ENCODE results near the gene ST3GAL3.

ST3GAL3 gene

GRCh38 chr1:43691871-43692815, 15.2 kb upstream of the ST3GAL3 start:
- Histone ChIP-seq H2BK120ac (ENCODE audit: low read depth, low read length) (no peak overlapping the region), H3K79me1 (ENCODE audit: low read length) (no peaks in the 10 kb centered on the region)
- no CpG with 5 or more reads among the region's 10 CpGs for WGBS (ENCODE audit: extremely low coverage, insufficient coverage, low lambda C conversion rate)

GRCh38 chr1:43693371-43693770, 14.0 kb upstream of the ST3GAL3 start:
- no peak overlapping the region for H2BK120ac ChIP-seq (ENCODE audit: low read depth, low read length)
- no peak overlapping the region for H4K8ac ChIP-seq (ENCODE audit: low read depth, low read length)
- DNase-seq: no peak
- H3K27me3 ChIP-seq (ENCODE audit: insufficient read depth, low read length, poor library complexity): no peaks in the 10 kb centered on the region
- no peak overlapping the region for H3K4me3 ChIP-seq (ENCODE audit: low read length)
- no peak overlapping the region for H3K23ac ChIP-seq (ENCODE audit: low read length)
- H3K4me1 ChIP-seq (ENCODE audit: control insufficient read depth, low read depth, low read length): no peaks in the 10 kb centered on the region
- no peak overlapping the region for H2BK15ac ChIP-seq (replicated peaks; ENCODE audit: low read depth)
- WGBS (ENCODE audit: extremely low coverage, insufficient coverage, low lambda C conversion rate): no CpG with 5 or more reads among the region's 6 CpGs
- H3K18ac ChIP-seq (ENCODE audit: low read length): no peak overlapping the region
- no peak overlapping the region for H3K27ac ChIP-seq (ENCODE audit: low read depth, low read length)
- H3K79me1 ChIP-seq (ENCODE audit: low read length): no peaks in the 10 kb centered on the region
- peaks cover 40% of the 10 kb centered on the region for H3K36me3 ChIP-seq (ENCODE audit: control insufficient read depth, insufficient read depth, low read length)
- H3K4me2 ChIP-seq (ENCODE audit: low read length): no peak overlapping the region
- H2BK5ac ChIP-seq (ENCODE audit: low read length): no peak overlapping the region
- no peak overlapping the region for H3K4ac ChIP-seq (ENCODE audit: low read depth, low read length)
- H2AK5ac ChIP-seq (ENCODE audit: low read length): no peak overlapping the region
- no peak overlapping the region for H3K56ac ChIP-seq (ENCODE audit: low read length)
- H3K9ac ChIP-seq (ENCODE audit: low read length): no peak overlapping the region
- H3K79me2 ChIP-seq (ENCODE audit: control insufficient read depth, insufficient read depth, low read length): no peaks in the 10 kb centered on the region
- no peak overlapping the region for H4K5ac ChIP-seq (ENCODE audit: low read length)

More at GRCh38 chr1:43691871-43692815, 15.2 kb upstream of the ST3GAL3 start:
- no peaks in the 10 kb centered on the region for H3K27me3 ChIP-seq (ENCODE audit: insufficient read depth, low read length, poor library complexity)
- H4K8ac ChIP-seq (ENCODE audit: low read depth, low read length): no peak overlapping the region
- no peaks in the 10 kb centered on the region for H3K79me2 ChIP-seq (ENCODE audit: control insufficient read depth, insufficient read depth, low read length)
- H3K56ac ChIP-seq (ENCODE audit: low read length): no peak overlapping the region
- DNase-seq: no peak
- H3K4ac ChIP-seq (ENCODE audit: low read depth, low read length): no peak overlapping the region
- no peaks in the 10 kb centered on the region for H3K4me1 ChIP-seq (ENCODE audit: control insufficient read depth, low read depth, low read length)
- no peak overlapping the region for H4K5ac ChIP-seq (ENCODE audit: low read length)
- H3K36me3 ChIP-seq (ENCODE audit: control insufficient read depth, insufficient read depth, low read length): peaks cover 43% of the 10 kb centered on the region
- no peak overlapping the region for H3K4me2 ChIP-seq (ENCODE audit: low read length)
- H2BK15ac ChIP-seq (replicated peaks; ENCODE audit: low read depth): no peak overlapping the region
- no peak overlapping the region for H3K23ac ChIP-seq (ENCODE audit: low read length)
- H2AK5ac ChIP-seq (ENCODE audit: low read length): no peak overlapping the region
- H3K27ac ChIP-seq (ENCODE audit: low read depth, low read length): no peak overlapping the region
- no peak overlapping the region for H3K4me3 ChIP-seq (ENCODE audit: low read length)
- no peak overlapping the region for H2BK5ac ChIP-seq (ENCODE audit: low read length)
- no peak overlapping the region for H3K18ac ChIP-seq (ENCODE audit: low read length)
- no peak overlapping the region for H3K9ac ChIP-seq (ENCODE audit: low read length)

GRCh38 chr1:43699281-43699680, 8.1 kb upstream of the ST3GAL3 start:
- Histone ChIP-seq H2BK5ac (ENCODE audit: low read length) (no peak overlapping the region), H3K4ac (ENCODE audit: low read depth, low read length) (no peak overlapping the region), H3K4me1 (ENCODE audit: control insufficient read depth, low read depth, low read length) (no peaks in the 10 kb centered on the region), H3K18ac (ENCODE audit: low read length) (no peak overlapping the region), H3K36me3 (ENCODE audit: control insufficient read depth, insufficient read depth, low read length) (peaks cover 15% of the 10 kb centered on the region), H3K27ac (ENCODE audit: low read depth, low read length) (no peak overlapping the region), H4K5ac (ENCODE audit: low read length) (no peak overlapping the region), H3K56ac (ENCODE audit: low read length) (no peak overlapping the region), H3K4me3 (ENCODE audit: low read length) (no peak overlapping the region), H3K79me1 (ENCODE audit: low read length) (no peaks in the 10 kb centered on the region), H2BK15ac (replicated peaks; ENCODE audit: low read depth) (no peak overlapping the region), H3K9ac (ENCODE audit: low read length) (no peak overlapping the region), H4K8ac (ENCODE audit: low read depth, low read length) (no peak overlapping the region), H3K27me3 (ENCODE audit: insufficient read depth, low read length, poor library complexity) (no peaks in the 10 kb centered on the region), H3K23ac (ENCODE audit: low read length) (no peak overlapping the region), H2AK5ac (ENCODE audit: low read length) (no peak overlapping the region), H3K79me2 (ENCODE audit: control insufficient read depth, insufficient read depth, low read length) (no peaks in the 10 kb centered on the region), H3K4me2 (ENCODE audit: low read length) (no peak overlapping the region), H2BK120ac (ENCODE audit: low read depth, low read length) (no peak overlapping the region)
- no peak for DNase-seq
- WGBS (ENCODE audit: extremely low coverage, insufficient coverage, low lambda C conversion rate): no CpG with 5 or more reads among the region's 5 CpGs

- H3K4me1 ChIP-seq (ENCODE audit: control insufficient read depth, low read depth, low read length): no peaks in the 10 kb centered on the region
- no peak overlapping the region for H3K9ac ChIP-seq (ENCODE audit: low read length)
- no peak overlapping the region for H3K4me3 ChIP-seq (ENCODE audit: low read length)
- H3K4ac ChIP-seq (ENCODE audit: low read depth, low read length): no peak overlapping the region
- H3K56ac ChIP-seq (ENCODE audit: low read length): no peak overlapping the region
- peaks cover 7% of the 10 kb centered on the region for H3K36me3 ChIP-seq (ENCODE audit: control insufficient read depth, insufficient read depth, low read length)
- no peak overlapping the region for H2AK5ac ChIP-seq (ENCODE audit: low read length)
- no peak overlapping the region for H3K23ac ChIP-seq (ENCODE audit: low read length)
- H3K4me2 ChIP-seq (ENCODE audit: low read length): no peak overlapping the region
- H3K27ac ChIP-seq (ENCODE audit: low read depth, low read length): no peak overlapping the region
- H4K5ac ChIP-seq (ENCODE audit: low read length): no peak overlapping the region
- H3K18ac ChIP-seq (ENCODE audit: low read length): no peak overlapping the region
- no peaks in the 10 kb centered on the region for H3K79me2 ChIP-seq (ENCODE audit: control insufficient read depth, insufficient read depth, low read length)
- H2BK15ac ChIP-seq (replicated peaks; ENCODE audit: low read depth): no peak overlapping the region
- no peak overlapping the region for H4K8ac ChIP-seq (ENCODE audit: low read depth, low read length)
- no peak overlapping the region for H2BK120ac ChIP-seq (ENCODE audit: low read depth, low read length)
- no peaks in the 10 kb centered on the region for H3K79me1 ChIP-seq (ENCODE audit: low read length)
- no peak for DNase-seq
- H3K27me3 ChIP-seq (ENCODE audit: insufficient read depth, low read length, poor library complexity): no peaks in the 10 kb centered on the region
- H2BK5ac ChIP-seq (ENCODE audit: low read length): no peak overlapping the region
These were observed 3.5 kb upstream of the ST3GAL3 start for GRCh38 chr1:43703836-43704235.

- Histone ChIP-seq H4K5ac (ENCODE audit: low read length) (no peak overlapping the region), H3K23ac (ENCODE audit: low read length) (no peak overlapping the region), H3K4me1 (ENCODE audit: control insufficient read depth, low read depth, low read length) (no peaks in the 10 kb centered on the region), H2AK5ac (ENCODE audit: low read length) (no peak overlapping the region), H3K56ac (ENCODE audit: low read length) (no peak overlapping the region), H3K27me3 (ENCODE audit: insufficient read depth, low read length, poor library complexity) (no peaks in the 10 kb centered on the region), H3K79me2 (ENCODE audit: control insufficient read depth, insufficient read depth, low read length) (no peaks in the 10 kb centered on the region), H3K79me1 (ENCODE audit: low read length) (no peaks in the 10 kb centered on the region), H2BK15ac (replicated peaks; ENCODE audit: low read depth) (no peak overlapping the region), H3K36me3 (ENCODE audit: control insufficient read depth, insufficient read depth, low read length) (peaks cover 7% of the 10 kb centered on the region), H3K18ac (ENCODE audit: low read length) (no peak overlapping the region), H3K4ac (ENCODE audit: low read depth, low read length) (no peak overlapping the region), H2BK120ac (ENCODE audit: low read depth, low read length) (no peak overlapping the region), H2BK5ac (ENCODE audit: low read length) (no peak overlapping the region), H3K4me2 (ENCODE audit: low read length) (no peak overlapping the region), H3K4me3 (ENCODE audit: low read length) (no peak overlapping the region), H3K27ac (ENCODE audit: low read depth, low read length) (no peak overlapping the region), H4K8ac (ENCODE audit: low read depth, low read length) (no peak overlapping the region), H3K9ac (ENCODE audit: low read length) (no peak overlapping the region)
- no CpG with 5 or more reads among the region's 2 CpGs for WGBS (ENCODE audit: extremely low coverage, insufficient coverage, low lambda C conversion rate)
- peak; percentile 6 for DNase-seq
These were observed 2.5 kb upstream of the ST3GAL3 start for GRCh38 chr1:43704838-43705237.

- H4K8ac ChIP-seq (ENCODE audit: low read depth, low read length): no peak overlapping the region
- no peak overlapping the region for H3K4me2 ChIP-seq (ENCODE audit: low read length)
- no peak for DNase-seq
- no peak overlapping the region for H2BK120ac ChIP-seq (ENCODE audit: low read depth, low read length)
- no peak overlapping the region for H3K27ac ChIP-seq (ENCODE audit: low read depth, low read length)
- no peak overlapping the region for H3K56ac ChIP-seq (ENCODE audit: low read length)
- no peak overlapping the region for H3K18ac ChIP-seq (ENCODE audit: low read length)
- H3K79me2 ChIP-seq (ENCODE audit: control insufficient read depth, insufficient read depth, low read length): no peaks in the 10 kb centered on the region
- no peak overlapping the region for H3K9ac ChIP-seq (ENCODE audit: low read length)
- no peak overlapping the region for H2BK15ac ChIP-seq (replicated peaks; ENCODE audit: low read depth)
- no peak overlapping the region for H3K23ac ChIP-seq (ENCODE audit: low read length)
- no peak overlapping the region for H2BK5ac ChIP-seq (ENCODE audit: low read length)
- no peaks in the 10 kb centered on the region for H3K4me1 ChIP-seq (ENCODE audit: control insufficient read depth, low read depth, low read length)
- no peaks in the 10 kb centered on the region for H3K27me3 ChIP-seq (ENCODE audit: insufficient read depth, low read length, poor library complexity)
- no peak overlapping the region for H4K5ac ChIP-seq (ENCODE audit: low read length)
- no peak overlapping the region for H3K4me3 ChIP-seq (ENCODE audit: low read length)
- H3K4ac ChIP-seq (ENCODE audit: low read depth, low read length): no peak overlapping the region
- WGBS (ENCODE audit: extremely low coverage, insufficient coverage, low lambda C conversion rate): no CpG with 5 or more reads among the region's 4 CpGs
- H3K36me3 ChIP-seq (ENCODE audit: control insufficient read depth, insufficient read depth, low read length): peaks cover 6% of the 10 kb centered on the region
- H3K79me1 ChIP-seq (ENCODE audit: low read length): no peaks in the 10 kb centered on the region
- H2AK5ac ChIP-seq (ENCODE audit: low read length): no peak overlapping the region
These were observed 2.0 kb upstream of the ST3GAL3 start for GRCh38 chr1:43705334-43705733.
